ENCODE data around the gene AKR1B15. TPM values are rescaled to one million over a fixed set of nuclear protein-coding genes. Genes with fewer than 3 reads are reported as not detected.

The AKR1B15 gene
- total RNA-seq, 3 donors from 2014 or later = 3.1 to 8.0 TPM; not detected in 1

DNA sequence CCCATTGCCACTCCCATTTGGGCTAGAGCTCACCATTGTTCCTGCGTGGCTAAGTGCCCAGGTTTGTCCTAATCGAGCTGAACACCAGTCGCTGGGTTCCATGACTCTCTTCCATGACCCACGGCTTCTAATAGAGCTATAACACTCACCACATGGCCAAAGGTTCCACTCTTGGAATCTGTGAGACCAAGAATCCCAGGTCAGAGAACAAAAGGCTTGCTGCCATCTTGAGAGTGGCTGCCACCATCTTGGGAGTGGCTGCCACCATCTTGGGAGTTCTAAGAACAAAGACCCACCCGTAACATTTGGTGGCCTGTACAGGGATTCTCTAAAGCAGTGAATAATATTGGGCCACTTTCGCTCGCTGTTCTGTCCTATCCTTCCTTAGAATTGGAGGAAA lies 37.0 kb downstream of the AKR1B15 start:
- no peaks in the 10 kb centered on the region for H3K36me3 ChIP-seq (ENCODE audit: low read depth)
- TF ChIP-seq, protein P1, sequence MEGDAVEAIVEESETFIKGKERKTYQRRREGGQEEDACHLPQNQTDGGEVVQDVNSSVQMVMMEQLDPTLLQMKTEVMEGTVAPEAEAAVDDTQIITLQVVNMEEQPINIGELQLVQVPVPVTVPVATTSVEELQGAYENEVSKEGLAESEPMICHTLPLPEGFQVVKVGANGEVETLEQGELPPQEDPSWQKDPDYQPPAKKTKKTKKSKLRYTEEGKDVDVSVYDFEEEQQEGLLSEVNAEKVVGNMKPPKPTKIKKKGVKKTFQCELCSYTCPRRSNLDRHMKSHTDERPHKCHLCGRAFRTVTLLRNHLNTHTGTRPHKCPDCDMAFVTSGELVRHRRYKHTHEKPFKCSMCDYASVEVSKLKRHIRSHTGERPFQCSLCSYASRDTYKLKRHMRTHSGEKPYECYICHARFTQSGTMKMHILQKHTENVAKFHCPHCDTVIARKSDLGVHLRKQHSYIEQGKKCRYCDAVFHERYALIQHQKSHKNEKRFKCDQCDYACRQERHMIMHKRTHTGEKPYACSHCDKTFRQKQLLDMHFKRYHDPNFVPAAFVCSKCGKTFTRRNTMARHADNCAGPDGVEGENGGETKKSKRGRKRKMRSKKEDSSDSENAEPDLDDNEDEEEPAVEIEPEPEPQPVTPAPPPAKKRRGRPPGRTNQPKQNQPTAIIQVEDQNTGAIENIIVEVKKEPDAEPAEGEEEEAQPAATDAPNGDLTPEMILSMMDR (IDR thresholded peaks at IDR 0.05) = no peak
- no peaks in the 10 kb centered on the region for H3K4me1 ChIP-seq (ENCODE audit: low read depth)
- ATAC-seq (no peak), DNase-seq (no peak)
- no peak overlapping the region for H3K4me3 ChIP-seq
- no peaks in the 10 kb centered on the region for H3K9me3 ChIP-seq
- intact Hi-C loops (cut with DNase I, micrococcal nuclease) = no loop called here

DNA sequence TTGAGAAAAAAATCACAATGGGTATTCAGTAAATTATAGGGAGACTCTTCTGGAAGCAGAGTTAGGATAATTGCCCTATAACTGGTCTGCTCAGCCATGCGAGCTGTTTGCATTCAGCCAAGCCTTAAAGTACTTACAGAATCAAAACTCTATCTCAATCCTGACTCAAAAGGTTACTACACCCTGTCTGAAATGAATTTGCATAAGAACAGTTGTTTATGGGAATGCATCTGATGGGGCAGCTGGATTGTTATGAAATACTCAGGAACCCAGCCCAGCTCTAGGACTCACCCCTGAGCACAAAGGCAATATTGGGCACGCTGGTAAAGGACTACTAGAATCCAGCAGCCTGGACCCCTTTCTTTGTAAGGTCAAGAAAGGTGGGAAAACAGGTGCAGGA lies 38.8 kb downstream of the AKR1B15 start:
- DNase-seq = no peak
- TF ChIP-seq, protein P1 (IDR thresholded peaks at IDR 0.05) = no peak
- H3K4me1 ChIP-seq (ENCODE audit: low read depth) = no peaks in the 10 kb centered on the region
- no peaks in the 10 kb centered on the region for H3K36me3 ChIP-seq (ENCODE audit: low read depth)
- no peaks in the 10 kb centered on the region for H3K9me3 ChIP-seq
- no peak for ATAC-seq
- intact Hi-C loops (cut with DNase I, micrococcal nuclease) = no loop called here
- H3K4me3 ChIP-seq = no peak overlapping the region

DNA sequence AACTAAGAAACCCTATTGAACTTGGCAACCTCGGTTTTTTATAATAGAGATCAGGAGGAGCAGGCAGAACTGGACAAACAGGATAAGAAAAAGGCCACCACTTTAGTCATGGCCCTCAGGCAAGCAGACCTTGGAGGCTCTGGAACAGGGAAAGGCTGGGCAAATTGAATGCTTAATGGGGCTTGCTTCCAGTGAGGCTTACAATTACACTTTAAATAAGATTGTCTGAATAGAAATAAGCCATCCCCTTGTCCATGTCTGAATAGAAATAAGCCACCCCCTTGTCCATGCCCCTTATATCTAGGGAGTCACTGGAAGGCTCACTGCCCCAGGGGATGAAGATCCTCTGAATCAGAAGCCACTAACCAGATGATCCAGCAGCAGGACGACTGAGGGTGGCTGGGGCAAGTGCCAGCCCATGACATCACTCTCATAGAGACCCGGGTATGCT lies 40.6 kb downstream of the AKR1B15 start:
- Histone ChIP-seq H3K4me1 (ENCODE audit: low read depth) (no peaks in the 10 kb centered on the region), H3K36me3 (ENCODE audit: low read depth) (no peaks in the 10 kb centered on the region), H3K4me3 (no peak overlapping the region), H3K9me3 (no peaks in the 10 kb centered on the region)
- ATAC-seq (no peak), DNase-seq (no peak)
- intact Hi-C loops (cut with DNase I, micrococcal nuclease) = no loop called here
- TF ChIP-seq, protein P1 (IDR thresholded peaks at IDR 0.05) = no peak

DNA sequence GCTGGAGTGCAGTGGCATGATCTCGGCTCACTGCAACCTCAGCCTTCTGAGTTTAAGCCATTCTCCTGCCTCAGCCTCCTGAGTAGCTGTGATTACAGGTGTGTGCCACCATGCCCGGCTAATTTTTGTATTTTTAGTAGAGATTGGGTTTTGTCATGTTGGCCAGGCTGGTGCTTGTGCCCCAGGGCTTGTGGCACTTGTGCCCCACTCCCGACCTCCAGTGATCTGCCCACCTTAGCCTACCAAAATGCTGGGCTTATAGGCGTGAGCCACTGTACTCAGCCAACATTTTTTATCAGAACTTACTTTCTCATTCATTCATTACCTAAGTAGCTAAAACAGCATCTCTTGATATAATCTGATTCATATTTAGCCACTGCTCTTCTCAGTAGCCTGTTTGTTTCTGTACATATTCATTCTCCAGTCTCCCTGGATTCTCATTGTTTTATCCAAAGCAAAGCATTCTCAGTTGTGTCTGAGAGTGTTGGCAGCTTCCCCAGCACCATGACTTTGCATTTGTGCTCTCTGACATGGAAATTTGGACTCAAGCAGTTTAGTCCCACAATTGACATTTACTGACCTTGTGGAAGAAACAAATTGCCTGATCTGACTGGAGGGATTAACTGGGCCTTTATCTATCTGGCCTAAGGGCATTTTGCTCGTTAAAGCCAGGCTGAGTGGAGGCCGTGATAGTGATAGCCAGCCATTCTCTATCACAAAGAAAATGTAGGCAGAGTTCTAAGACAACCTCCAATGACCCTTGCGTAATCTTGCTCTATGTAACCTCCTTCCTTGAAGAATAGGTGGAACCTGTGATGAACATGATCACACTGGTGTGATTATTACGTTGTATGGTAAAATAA lies 44.9 kb downstream of the AKR1B15 start:
- intact Hi-C loops (cut with DNase I, micrococcal nuclease) = no loop called here
- Histone ChIP-seq H3K4me1 (ENCODE audit: low read depth) (no peaks in the 10 kb centered on the region), H3K4me3 (no peak overlapping the region), H3K36me3 (ENCODE audit: low read depth) (no peaks in the 10 kb centered on the region), H3K9me3 (no peaks in the 10 kb centered on the region)
- DNase-seq (peak in 2 of 3 donors; percentile 27 to 38), ATAC-seq (no peak)
- TF ChIP-seq, protein P1 (IDR thresholded peaks at IDR 0.05) = no peak

DNA sequence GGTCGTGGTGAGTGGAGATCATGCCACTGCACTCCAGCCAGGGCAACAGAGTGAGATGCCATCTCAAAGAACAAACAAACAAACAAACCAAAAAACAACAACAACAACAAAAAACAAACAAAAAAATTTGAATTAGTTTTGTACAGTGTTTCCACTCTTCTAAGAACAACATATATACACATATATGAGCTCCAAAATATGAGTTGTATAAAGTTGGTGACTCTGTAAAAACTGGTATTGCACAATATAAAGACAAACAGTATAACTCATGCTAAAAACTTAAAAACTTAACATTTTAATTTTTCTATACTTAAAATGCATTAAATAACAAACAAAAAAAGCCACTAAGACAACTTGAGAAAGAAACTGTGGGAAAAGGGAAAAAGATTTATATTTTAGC lies 46.0 kb downstream of the AKR1B15 start:
- ATAC-seq (no peak), DNase-seq (no peak)
- Histone ChIP-seq H3K36me3 (ENCODE audit: low read depth) (no peaks in the 10 kb centered on the region), H3K4me3 (no peak overlapping the region), H3K4me1 (ENCODE audit: low read depth) (no peaks in the 10 kb centered on the region), H3K9me3 (no peaks in the 10 kb centered on the region)
- TF ChIP-seq, protein P1 (IDR thresholded peaks at IDR 0.05) = no peak
- intact Hi-C loops (cut with DNase I, micrococcal nuclease) = no loop called here
